ENCODE measurements around the gene CR1.
"Not testable (repeated sequence)": the region's sequence is repeated elsewhere in the genome, so short reads cannot be mapped to it uniquely, and the experiment has no call there.

The CR1 gene

DNA sequence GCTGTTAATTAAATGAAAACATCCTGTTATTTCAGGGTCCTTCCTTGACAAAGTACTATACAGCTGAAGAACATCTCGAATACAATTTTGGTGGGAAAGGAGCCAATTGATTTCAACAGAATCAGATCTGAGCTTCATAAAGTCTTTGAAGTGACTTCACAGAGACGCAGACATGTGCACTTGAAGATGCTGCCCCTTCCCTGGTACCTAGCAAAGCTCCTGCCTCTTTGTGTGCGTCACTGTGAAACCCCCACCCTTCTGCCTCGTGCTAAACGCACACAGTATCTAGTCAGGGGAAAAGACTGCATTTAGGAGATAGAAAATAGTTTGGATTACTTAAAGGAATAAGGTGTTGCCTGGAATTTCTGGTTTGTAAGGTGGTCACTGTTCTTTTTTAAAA is 143.4 kb downstream of the CR1 start:
- not testable (repeated sequence) for H3K27ac ChIP-seq; H3K9me3 ChIP-seq (ENCODE audit: severe bottlenecking); DNase-seq; H3K4me3 ChIP-seq (ENCODE audit: low read depth, low read length); H3K36me3 ChIP-seq
- H3K27me3 ChIP-seq (ENCODE audit: insufficient read depth, low read depth, severe bottlenecking) = peaks cover 98% of the 10 kb centered on the region

DNA sequence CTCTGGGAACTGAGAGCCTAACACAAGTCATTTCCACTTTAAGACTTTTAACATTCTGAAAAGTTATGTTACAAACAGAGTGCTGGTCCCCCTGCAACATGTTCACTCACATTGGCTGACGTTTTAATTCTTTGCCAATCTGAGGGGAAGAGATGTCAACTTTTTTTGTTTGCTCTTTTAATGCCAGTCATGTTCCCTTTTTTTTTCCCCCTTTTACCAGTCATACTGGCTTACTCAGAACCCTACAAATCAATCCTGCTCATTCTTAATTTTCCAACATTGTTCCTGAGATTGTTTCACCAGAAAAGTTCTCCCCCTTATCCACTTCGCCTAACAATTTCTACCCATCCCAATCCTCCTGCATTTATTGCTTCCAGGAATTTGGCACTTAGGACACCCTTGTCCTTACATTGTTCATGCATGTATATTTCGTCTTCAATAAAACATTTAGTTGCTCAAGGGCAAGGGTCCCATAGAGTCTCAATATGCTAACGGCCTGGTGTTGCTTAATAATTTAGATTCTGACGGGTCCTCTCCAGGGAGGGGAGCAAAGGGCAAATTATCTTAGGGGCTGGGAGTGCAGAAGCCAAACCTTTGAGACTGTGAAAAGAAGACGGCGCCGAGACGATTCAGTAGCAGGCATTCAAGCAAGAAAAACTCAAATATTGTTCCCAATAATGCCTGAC is 148.4 kb downstream of the CR1 start:
- TF ChIP-seq, protein P1, sequence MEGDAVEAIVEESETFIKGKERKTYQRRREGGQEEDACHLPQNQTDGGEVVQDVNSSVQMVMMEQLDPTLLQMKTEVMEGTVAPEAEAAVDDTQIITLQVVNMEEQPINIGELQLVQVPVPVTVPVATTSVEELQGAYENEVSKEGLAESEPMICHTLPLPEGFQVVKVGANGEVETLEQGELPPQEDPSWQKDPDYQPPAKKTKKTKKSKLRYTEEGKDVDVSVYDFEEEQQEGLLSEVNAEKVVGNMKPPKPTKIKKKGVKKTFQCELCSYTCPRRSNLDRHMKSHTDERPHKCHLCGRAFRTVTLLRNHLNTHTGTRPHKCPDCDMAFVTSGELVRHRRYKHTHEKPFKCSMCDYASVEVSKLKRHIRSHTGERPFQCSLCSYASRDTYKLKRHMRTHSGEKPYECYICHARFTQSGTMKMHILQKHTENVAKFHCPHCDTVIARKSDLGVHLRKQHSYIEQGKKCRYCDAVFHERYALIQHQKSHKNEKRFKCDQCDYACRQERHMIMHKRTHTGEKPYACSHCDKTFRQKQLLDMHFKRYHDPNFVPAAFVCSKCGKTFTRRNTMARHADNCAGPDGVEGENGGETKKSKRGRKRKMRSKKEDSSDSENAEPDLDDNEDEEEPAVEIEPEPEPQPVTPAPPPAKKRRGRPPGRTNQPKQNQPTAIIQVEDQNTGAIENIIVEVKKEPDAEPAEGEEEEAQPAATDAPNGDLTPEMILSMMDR (IDR thresholded peaks at IDR 0.05; ENCODE audit: low read depth, low read length) = no peak
- H3K27me3 ChIP-seq (ENCODE audit: insufficient read depth, low read depth, severe bottlenecking) = peaks cover 98% of the 10 kb centered on the region
- H3K9me3 ChIP-seq (ENCODE audit: severe bottlenecking) = peaks cover 16% of the 10 kb centered on the region
- no peak overlapping the region for H3K27ac ChIP-seq
- no peak for DNase-seq
- no peak overlapping the region for H3K4me3 ChIP-seq (ENCODE audit: low read depth, low read length)
- no peaks in the 10 kb centered on the region for H3K36me3 ChIP-seq

DNA sequence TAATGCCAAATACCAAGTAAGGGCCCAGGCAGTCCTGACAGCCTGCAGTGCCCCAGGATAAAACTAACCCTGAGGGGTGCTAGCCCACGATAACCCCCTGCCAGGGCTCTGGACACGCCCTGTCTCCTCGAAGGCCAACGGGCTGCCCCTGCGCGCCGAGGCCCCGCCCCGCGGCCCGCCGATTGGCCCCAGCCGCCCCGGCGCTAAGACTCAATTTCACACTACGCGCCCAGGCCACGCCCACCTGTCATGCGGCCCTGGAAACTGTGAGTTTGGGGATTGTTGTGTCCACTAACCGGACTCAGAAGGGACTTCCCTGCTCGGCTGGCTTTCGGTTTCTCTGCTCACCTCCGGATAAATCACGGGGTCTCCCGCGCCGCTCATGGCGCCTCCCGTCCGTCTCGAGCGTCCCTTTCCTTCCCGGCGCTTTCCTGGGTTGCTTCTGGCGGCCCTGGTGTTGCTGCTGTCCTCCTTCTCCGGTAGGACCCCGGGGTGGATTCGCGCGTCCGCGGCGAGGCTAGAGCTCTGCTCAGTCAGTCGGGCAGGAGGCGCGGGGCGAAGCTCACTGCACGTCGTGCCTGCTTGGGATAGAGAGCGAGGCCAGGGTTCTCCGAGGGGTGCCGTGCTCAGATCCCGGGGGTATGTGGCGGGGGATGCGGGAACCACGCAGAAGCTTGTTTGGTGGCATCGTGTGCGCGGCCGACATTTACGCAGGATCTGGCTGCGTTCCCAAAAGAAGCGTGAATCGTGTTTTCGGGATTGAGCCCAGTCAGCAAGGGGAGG is 149.1 kb downstream of the CR1 start, which contains the start of gene CR1L:
Gene CR1L (plus strand): TSS at position 282 of the 783 bp plus-strand sequence. CDS start 101 bp downstream, at position 383.
- TF ChIP-seq, protein P1 (IDR thresholded peaks at IDR 0.05; ENCODE audit: low read depth, low read length) = no peak
- DNase-seq = peak; percentile 50
- Histone ChIP-seq H3K36me3 (no peaks in the 10 kb centered on the region), H3K27ac (no peak within 1 kb of the TSS), H3K27me3 (ENCODE audit: insufficient read depth, low read depth, severe bottlenecking) (peaks cover 98% of the 10 kb centered on the region), H3K9me3 (ENCODE audit: severe bottlenecking) (peaks cover 16% of the 10 kb centered on the region), H3K4me3 (ENCODE audit: low read depth, low read length) (no peak within 1 kb of the TSS)

DNA sequence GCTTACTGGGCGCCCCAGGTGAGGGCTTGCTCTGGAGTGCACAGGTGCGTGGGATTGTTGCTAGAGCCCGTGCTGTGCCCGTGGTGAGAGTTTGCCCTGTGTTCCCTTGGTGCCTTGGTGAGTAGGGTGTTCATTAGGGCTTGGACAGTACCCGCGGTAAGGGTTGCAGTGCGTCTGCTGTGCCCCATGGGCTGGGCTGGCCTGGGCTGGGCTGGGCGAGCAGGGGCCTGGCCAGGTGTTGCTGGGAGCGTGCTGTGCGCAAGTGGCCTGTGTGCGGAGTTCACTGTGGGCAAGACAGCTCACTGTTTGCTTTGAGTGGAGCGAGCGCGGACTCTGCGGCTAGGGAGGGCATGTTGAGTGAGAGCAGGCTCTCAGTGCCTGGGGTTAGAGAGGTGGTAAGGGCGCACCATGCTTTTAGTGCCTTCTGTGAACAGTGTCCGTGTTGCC is 149.7 kb downstream of the CR1 start:
- Histone ChIP-seq H3K4me3 (ENCODE audit: low read depth, low read length) (no peak overlapping the region), H3K9me3 (ENCODE audit: severe bottlenecking) (peaks cover 16% of the 10 kb centered on the region), H3K27ac (no peak overlapping the region), H3K27me3 (ENCODE audit: insufficient read depth, low read depth, severe bottlenecking) (peaks cover 96% of the 10 kb centered on the region), H3K36me3 (no peaks in the 10 kb centered on the region)
- TF ChIP-seq, protein P1 (IDR thresholded peaks at IDR 0.05; ENCODE audit: low read depth, low read length) = no peak
- DNase-seq = no peak

- no peak overlapping the region for H3K27ac ChIP-seq
- peaks cover 16% of the 10 kb centered on the region for H3K9me3 ChIP-seq (ENCODE audit: severe bottlenecking)
- TF ChIP-seq, protein P1 (IDR thresholded peaks at IDR 0.05; ENCODE audit: low read depth, low read length) = no peak
- peaks cover 96% of the 10 kb centered on the region for H3K27me3 ChIP-seq (ENCODE audit: insufficient read depth, low read depth, severe bottlenecking)
- no peaks in the 10 kb centered on the region for H3K36me3 ChIP-seq
- no peak overlapping the region for H3K4me3 ChIP-seq (ENCODE audit: low read depth, low read length)
- DNase-seq = no peak
These were observed 150.2 kb downstream of the CR1 start for GRCh38 chr1:207646171-207646570.

DNA sequence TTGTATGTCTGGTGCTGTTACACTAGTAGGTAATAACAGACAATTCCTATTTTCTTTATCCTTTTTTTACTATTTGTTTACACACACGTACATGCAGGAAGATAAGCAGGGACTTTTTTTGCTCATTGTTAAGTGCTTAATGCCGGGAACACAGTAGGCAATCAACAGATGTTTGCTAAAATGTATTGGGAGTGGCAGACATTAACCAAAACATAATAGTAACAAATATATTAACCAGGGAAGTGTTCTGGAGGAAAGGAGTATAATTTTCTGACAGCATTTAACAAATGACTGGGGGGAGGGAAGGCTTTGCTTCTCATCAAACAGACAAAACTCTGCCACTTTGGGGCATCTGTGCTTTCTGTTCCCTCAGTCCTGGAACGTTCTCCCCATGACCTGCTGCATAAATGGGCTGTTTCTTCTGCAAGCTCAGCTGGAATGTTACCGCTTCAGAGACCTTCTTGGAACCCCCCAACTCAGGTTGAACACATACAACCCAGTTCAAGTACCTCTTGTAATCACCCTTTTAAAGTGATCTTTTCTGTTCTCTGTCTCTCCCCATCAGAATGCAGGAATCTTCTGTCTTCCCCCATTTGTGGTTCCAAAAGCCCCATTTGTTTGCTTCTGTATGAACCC is 151.1 kb downstream of the CR1 start:
- H3K9me3 ChIP-seq (ENCODE audit: severe bottlenecking) = peaks cover 16% of the 10 kb centered on the region
- H3K4me3 ChIP-seq (ENCODE audit: low read depth, low read length) = no peak overlapping the region
- no peak for DNase-seq
- no peak overlapping the region for H3K27ac ChIP-seq
- H3K36me3 ChIP-seq = no peaks in the 10 kb centered on the region
- TF ChIP-seq, protein P1 (IDR thresholded peaks at IDR 0.05; ENCODE audit: low read depth, low read length) = no peak
- peaks cover 99% of the 10 kb centered on the region for H3K27me3 ChIP-seq (ENCODE audit: insufficient read depth, low read depth, severe bottlenecking)
